Panc1 (cell line): Measurements from ENCODE around the gene SYN1. TPM values are rescaled to one million over a fixed set of nuclear protein-coding genes. Genes with fewer than 3 reads are reported as not detected.

Source experiments
- ATAC-seq: fragments of 200-7000 bp; cut with Tn5 transposase; 2 replicates; pipeline ENCODE4 v1.9.1; 2020; ENCODE audit warnings: mild to moderate bottlenecking, moderate library complexity
- BruUV-seq: library from RNA; stranded (reverse); fragments of 400-500 nt; replicated peaks from 2 replicates; lab custom pipeline; 2021; lab: Mats Ljungman, UMichigan
- CTCF ChIA-PET: fragments of 300-600 bp; sonication (Branson Sonifier 250); formaldehyde crosslinking; loops from one replicate; lab custom pipeline; 2022; ENCODE audit warnings: antibody characterized with exemption; lab: Charles Lee
- POLR2A ChIA-PET: fragments of 300-600 bp; sonication (Branson Sonifier 250); formaldehyde crosslinking; loops from one replicate; lab custom pipeline; 2022; ENCODE audit warnings: antibody characterized with exemption; lab: Charles Lee
- DNase-seq: peaks from one replicate; pipeline ENCODE4 v3.0.0-alpha.2; 2010; ENCODE audit warnings: low read depth, low spot score
- H3K27ac ChIP-seq: 2 replicates; pipeline ENCODE4 v1.5.1; 2011; ENCODE audit warnings: mild to moderate bottlenecking, low read length, inconsistent platforms
- H3K27me3 ChIP-seq: fragments of 200-500 bp; sonication (Bioruptor generic); 2 replicates; pipeline ENCODE4 v1.6.0; 2014; ENCODE audit warnings: low read length, inconsistent platforms; ENCODE audit not compliant: control insufficient read depth, insufficient read depth
- H3K36me3 ChIP-seq: fragments of 200-500 bp; sonication (Bioruptor generic); 2 replicates; pipeline ENCODE4 v1.5.1; 2014; ENCODE audit warnings: inconsistent platforms, mild to moderate bottlenecking, low read length, moderate library complexity; ENCODE audit not compliant: control insufficient read depth, insufficient read depth
- H3K4me1 ChIP-seq: 2 replicates; pipeline ENCODE4 v1.5.1; 2011; ENCODE audit warnings: inconsistent platforms, mild to moderate bottlenecking, low read length, moderate library complexity; ENCODE audit not compliant: control insufficient read depth, insufficient read depth
- H3K4me3 ChIP-seq, 2 experiments: 2 replicates each; pipeline ENCODE4 v1.5.1; 2011 to 2012; ENCODE audit warnings: low read depth in 2 of 2, low read length in 2 of 2, mild to moderate bottlenecking in 2 of 2, inconsistent platforms in 1 of 2, moderate library complexity in 1 of 2
- H3K9me3 ChIP-seq: fragments of 200-500 bp; sonication (Bioruptor generic); 2 replicates; pipeline ENCODE4 v1.5.1; 2014; ENCODE audit warnings: low read depth, mild to moderate bottlenecking, inconsistent platforms, low read length, moderate library complexity; ENCODE audit not compliant: control insufficient read depth, insufficient read depth
- CTCF ChIP-seq: fragments of 450-650 bp; IDR thresholded peaks from 2 replicates; pipeline ENCODE4 v1.5.1; 2017; ENCODE audit warnings: mild to moderate bottlenecking
- POLR2AphosphoS5 ChIP-seq: IDR thresholded peaks from 2 replicates; pipeline ENCODE4 v1.6.1; 2012; ENCODE audit warnings: mild to moderate bottlenecking, low read depth, low read length, moderate library complexity
- REST ChIP-seq, 2 experiments: IDR thresholded peaks; 2 replicates each; pipeline ENCODE4 v1.6.1; 2011 to 2012; ENCODE audit warnings: low read depth in 2 of 2, control low read depth in 1 of 2, low read length in 1 of 2, mild to moderate bottlenecking in 1 of 2, moderate library complexity in 1 of 2; ENCODE audit not compliant: insufficient read depth in 1 of 2
- SIN3A ChIP-seq: IDR thresholded peaks from 2 replicates; pipeline ENCODE4 v1.6.1; 2012; ENCODE audit warnings: low read depth, mild to moderate bottlenecking, low read length, moderate library complexity, borderline replicate concordance; ENCODE audit not compliant: insufficient read depth
- TCF7L2 ChIP-seq: IDR thresholded peaks from 2 replicates; pipeline ENCODE4 v1.6.1; 2011; ENCODE audit warnings: mild to moderate bottlenecking, low read depth, low read length, inconsistent platforms
- in situ Hi-C: cut with HindIII; loops from 2 replicates; pipeline ENCODE4 v1.10.0; 2016; ENCODE audit warnings: low sequenced_read_pairs, low pct_unique_long_range_greater_than_20kb
- intact Hi-C: fragments of 100-400 bp; cut with micrococcal nuclease; formaldehyde crosslinking; loops from one replicate; pipeline ENCODE4 v1.10.0; 2022; ENCODE audit not compliant: unreplicated experiment
- total RNA-seq: library from RNA; stranded (reverse); gene quantifications from one replicate; pipeline ENCODE4 v1.2.1, GENCODE V29; 2021; ENCODE audit not compliant: unreplicated experiment

SYN1 gene
- total RNA-seq, 1 experiment from 2014 or later = 1.0 TPM

GRCh38 chrX:47611926-47612325, 7.7 kb downstream of the SYN1 start:
- Histone ChIP-seq H3K9me3 (no peaks in the 10 kb centered on the region), H3K27me3 (no peaks in the 10 kb centered on the region), H3K4me3 (no peak overlapping the region), H3K27ac (no peak overlapping the region), H3K4me1 (peaks cover 2% of the 10 kb centered on the region; the same call in 1 of the 2 replicates), H3K36me3 (no peaks in the 10 kb centered on the region)
- no peak for ATAC-seq
- in situ Hi-C loops (no loop called here), intact Hi-C loops (no loop called here)
- DNase-seq = no peak
- ChIA-PET CTCF (no interaction called here), POLR2A (no interaction called here)
- BruUV-seq = no TSS peak
- TF ChIP-seq POLR2AphosphoS5 (no peak), REST (IDR thresholded peaks at IDR 0.05; ENCODE audit: insufficient read depth in 1 of 2, low read depth in 2 of 2, low read length in 1 of 2) (no peak), SIN3A (no peak), TCF7L2 (no peak), CTCF (no peak)

GRCh38 chrX:47611489-47611888, 8.2 kb downstream of the SYN1 start:
- H3K27ac ChIP-seq = no peak overlapping the region
- TF ChIP-seq POLR2AphosphoS5 = no peak
- no peak for TF ChIP-seq CTCF
- H3K4me3 ChIP-seq = no peak overlapping the region
- ATAC-seq (no peak), DNase-seq (no peak)
- H3K4me1 ChIP-seq = peaks cover 2% of the 10 kb centered on the region; the same call in 1 of the 2 replicates
- ChIA-PET CTCF (no interaction called here), POLR2A (no interaction called here)
- no TSS peak for BruUV-seq
- no peaks in the 10 kb centered on the region for H3K9me3 ChIP-seq
- H3K27me3 ChIP-seq = no peaks in the 10 kb centered on the region
- in situ Hi-C loops (no loop called here), intact Hi-C loops (no loop called here)
- H3K36me3 ChIP-seq = no peaks in the 10 kb centered on the region
